KOPT-K1 (cell line): Measurements from ENCODE around the gene RTN1.

Source experiments
- H3K27ac ChIP-seq: fragments of 200-600 bp; sonication (generic); 2 replicates; pipeline ENCODE4 v1.5.1; 2016; ENCODE audit warnings: antibody characterized with exemption, mild to moderate bottlenecking, low read depth, low read length; ENCODE audit not compliant: poor library complexity, severe bottlenecking
- H3K36me3 ChIP-seq: fragments of 200-600 bp; sonication (generic); 2 replicates; pipeline ENCODE4 v1.5.1; 2017; ENCODE audit warnings: antibody characterized with exemption, mild to moderate bottlenecking, low read length, moderate library complexity; ENCODE audit not compliant: insufficient read depth
- H3K9me3 ChIP-seq: fragments of 200-600 bp; sonication (generic); 2 replicates; pipeline ENCODE4 v1.5.1; 2017; ENCODE audit warnings: antibody characterized with exemption, low read length, mild to moderate bottlenecking; ENCODE audit not compliant: insufficient read depth, poor library complexity, severe bottlenecking

Gene RTN1

GRCh38 chr14:59871166-59871495 lies 555 bp upstream of the RTN1 start:
- Histone ChIP-seq H3K36me3 (no peaks in the 10 kb centered on the region), H3K27ac (no peak overlapping the region), H3K9me3 (no peaks in the 10 kb centered on the region)

DNA sequence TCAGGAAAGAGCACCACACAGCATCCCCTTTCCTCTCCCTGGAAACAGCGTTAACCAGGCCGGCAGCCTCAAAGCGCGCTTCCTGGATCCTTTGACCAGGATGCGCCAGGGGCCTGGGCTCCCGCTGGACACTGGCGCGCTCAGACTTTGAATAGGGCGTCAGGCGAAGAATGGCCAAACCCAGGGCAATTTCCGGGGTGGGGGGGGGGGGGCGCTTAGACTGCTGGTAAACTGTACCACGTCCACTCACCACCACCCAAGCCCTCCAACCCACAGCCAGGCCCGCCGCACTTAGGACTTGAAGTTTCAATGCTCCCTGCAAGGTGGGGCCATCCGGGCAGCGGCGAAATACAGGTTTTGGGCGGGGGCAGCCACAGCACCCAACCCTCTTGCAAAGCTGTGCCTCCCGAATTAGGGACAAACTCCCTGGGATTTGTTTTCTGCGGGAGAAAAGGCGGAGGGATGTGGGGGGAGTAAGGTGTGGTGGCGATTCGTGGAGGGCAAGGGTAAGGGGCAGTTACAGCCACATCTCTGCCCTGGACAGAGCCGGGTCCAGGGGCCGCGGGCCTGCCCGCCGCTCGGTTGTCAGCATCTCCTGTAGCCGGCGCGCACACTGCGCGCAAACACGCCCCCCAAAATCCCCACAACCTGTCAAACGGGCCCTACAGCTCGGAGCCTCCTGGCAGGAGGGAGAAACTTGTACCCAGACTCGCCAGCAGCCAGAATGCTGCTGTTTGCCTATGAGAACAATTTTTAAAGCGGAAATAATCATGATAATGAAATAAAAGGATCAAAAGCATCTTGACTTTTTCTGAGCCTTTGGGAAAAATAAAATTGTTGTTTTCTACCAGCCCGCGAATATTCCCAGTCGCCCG lies 958 bp downstream of the RTN1 start:
- Histone ChIP-seq H3K27ac (no peak overlapping the region), H3K36me3 (no peaks in the 10 kb centered on the region), H3K9me3 (no peaks in the 10 kb centered on the region)

DNA sequence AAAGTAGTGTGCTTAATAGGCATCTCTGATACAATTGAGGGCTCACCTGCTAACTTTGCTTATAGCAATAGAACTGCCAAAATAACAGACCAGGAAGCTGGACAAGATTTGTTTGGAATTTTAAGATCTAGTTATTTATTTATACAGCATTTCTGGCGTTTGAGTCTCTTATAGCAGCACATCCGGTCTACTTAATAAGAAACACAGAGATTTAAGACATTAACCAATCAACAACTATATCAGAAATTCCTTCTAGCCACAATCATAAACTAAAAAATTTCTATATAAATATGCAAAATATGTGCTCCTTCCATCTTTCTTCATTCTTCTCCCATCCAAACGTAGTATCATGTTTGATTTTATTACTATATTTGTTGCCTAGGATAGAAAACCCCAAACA lies 2.6 kb downstream of the RTN1 start:
- Histone ChIP-seq H3K27ac (no peak overlapping the region), H3K9me3 (no peaks in the 10 kb centered on the region), H3K36me3 (no peaks in the 10 kb centered on the region)

DNA sequence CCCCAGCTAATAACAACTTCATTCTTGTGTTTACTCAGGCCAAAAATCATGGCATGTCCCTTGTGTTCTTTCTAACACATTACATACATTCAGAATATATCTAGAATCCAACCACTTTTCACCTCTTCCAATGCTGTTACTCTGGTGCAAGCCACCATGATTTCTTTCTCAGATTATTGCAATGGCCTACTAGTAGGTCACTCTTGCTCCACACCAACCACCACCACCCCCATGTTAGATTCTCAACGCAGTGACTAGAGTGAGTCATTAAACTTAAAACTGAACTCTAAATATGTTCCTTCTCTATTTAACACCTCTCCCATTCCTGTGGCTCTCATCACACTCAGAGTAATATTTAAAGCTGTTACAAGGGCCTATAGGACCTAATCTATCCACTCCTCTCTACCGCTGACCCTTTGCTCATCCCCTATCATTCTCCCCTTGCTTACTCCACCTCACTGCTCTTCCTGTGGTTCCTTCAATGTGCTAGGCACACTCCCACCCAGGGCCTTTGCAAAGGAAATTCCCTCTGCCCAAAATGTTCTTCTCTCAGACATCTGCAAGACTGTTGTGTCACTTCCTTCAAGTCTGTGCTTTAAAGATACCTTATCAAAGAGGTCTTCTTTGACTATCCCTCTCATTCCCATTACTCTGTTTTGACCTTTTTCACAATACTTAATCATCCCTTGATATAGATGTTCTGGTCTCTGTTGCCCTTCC lies 6.6 kb downstream of the RTN1 start:
- Histone ChIP-seq H3K27ac (no peak overlapping the region), H3K9me3 (peaks cover 25% of the 10 kb centered on the region), H3K36me3 (no peaks in the 10 kb centered on the region)

- H3K9me3 ChIP-seq, result peaks cover 25% of the 10 kb centered on the region
- H3K36me3 ChIP-seq, result no peaks in the 10 kb centered on the region
- no peak overlapping the region for H3K27ac ChIP-seq
These were observed 13.2 kb downstream of the RTN1 start for GRCh38 chr14:59857328-59857727.

GRCh38 chr14:59852350-59852749 lies 18.2 kb downstream of the RTN1 start:
- Histone ChIP-seq H3K27ac (no peak overlapping the region), H3K36me3 (no peaks in the 10 kb centered on the region), H3K9me3 (no peaks in the 10 kb centered on the region)

GRCh38 chr14:59850458-59850857 lies 20.1 kb downstream of the RTN1 start:
- Histone ChIP-seq H3K36me3 (no peaks in the 10 kb centered on the region), H3K9me3 (no peaks in the 10 kb centered on the region), H3K27ac (no peak overlapping the region)

DNA sequence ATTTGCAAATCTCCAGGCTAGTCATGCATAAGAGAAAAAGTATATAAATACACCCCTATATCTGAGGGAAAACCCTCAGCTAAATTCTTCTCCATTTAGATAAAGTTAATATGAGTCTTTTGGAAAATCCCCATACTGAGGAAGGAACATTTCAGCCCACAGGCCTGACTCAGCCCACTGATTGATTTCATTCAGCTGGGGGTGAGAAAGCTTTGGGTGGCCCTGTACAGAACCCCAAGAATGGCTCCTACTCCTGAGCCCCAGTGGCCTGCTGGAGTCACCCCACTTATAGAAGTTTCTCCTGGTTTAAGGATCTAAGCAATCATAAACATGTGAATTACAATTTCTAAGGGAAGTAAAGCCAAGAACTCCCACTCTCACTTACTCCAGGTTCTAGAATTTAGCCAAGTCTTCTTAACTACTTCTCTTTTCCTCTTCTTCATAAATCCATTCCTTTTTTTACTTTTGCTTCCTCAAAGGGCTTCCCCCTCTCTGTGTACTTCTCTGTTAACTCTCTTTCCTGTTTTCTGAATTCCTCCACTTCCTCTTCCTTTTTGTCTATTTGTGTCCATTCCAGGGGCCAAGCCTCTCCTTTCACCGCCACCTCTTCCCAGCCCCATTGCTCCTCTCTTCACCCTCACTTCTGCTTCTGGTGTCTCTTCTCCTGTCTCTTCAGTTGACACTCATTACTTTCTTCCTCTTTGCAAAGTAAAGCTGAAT lies 21.0 kb downstream of the RTN1 start:
- H3K36me3 ChIP-seq, result no peaks in the 10 kb centered on the region
- no peak overlapping the region for H3K27ac ChIP-seq
- no peaks in the 10 kb centered on the region for H3K9me3 ChIP-seq

DNA sequence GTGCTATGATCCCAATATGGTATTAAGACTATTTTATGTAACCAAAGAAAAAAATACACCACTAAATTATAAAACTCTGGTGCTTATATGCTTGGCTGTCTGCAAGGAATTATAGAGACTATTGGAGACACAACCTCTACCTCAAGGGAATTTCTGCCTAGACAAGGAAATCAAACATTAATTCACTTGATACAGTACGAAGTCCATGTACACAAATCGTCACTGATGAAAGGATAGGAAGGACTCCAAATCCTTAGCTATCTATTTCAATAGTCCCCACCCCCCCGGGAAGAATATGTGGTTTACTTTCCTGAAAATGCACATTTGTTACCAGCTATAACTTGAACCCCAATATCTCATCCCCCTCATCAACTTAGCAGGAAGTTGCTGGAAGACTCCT lies 21.9 kb downstream of the RTN1 start:
- H3K9me3 ChIP-seq, result no peaks in the 10 kb centered on the region
- H3K27ac ChIP-seq, result no peak overlapping the region
- no peaks in the 10 kb centered on the region for H3K36me3 ChIP-seq

GRCh38 chr14:59847711-59848110 lies 22.9 kb downstream of the RTN1 start:
- no peaks in the 10 kb centered on the region for H3K36me3 ChIP-seq
- H3K27ac ChIP-seq, result no peak overlapping the region
- H3K9me3 ChIP-seq, result no peaks in the 10 kb centered on the region

DNA sequence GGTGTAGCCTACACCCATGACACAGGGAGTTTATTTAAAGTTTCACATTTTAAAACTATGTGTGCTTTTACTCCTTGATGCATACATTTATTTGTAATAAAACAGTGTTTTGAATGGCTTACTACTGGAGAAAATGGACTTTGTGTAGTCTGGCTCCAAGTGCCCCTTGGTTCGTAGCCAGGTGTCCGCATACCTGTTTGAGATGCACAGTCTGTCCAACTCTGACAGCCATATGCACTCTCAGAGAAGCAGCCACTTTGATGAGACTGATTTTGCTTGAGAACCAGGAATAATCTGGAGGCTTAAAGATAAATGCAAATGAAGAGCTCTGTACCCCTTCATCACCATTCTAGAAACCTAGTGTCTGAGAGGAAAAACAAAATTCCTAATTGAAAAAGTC lies 24.0 kb downstream of the RTN1 start:
- Histone ChIP-seq H3K9me3 (no peaks in the 10 kb centered on the region), H3K36me3 (no peaks in the 10 kb centered on the region), H3K27ac (no peak overlapping the region)

- Histone ChIP-seq H3K27ac (no peak overlapping the region), H3K9me3 (no peaks in the 10 kb centered on the region), H3K36me3 (no peaks in the 10 kb centered on the region)
These were observed 25.3 kb downstream of the RTN1 start for GRCh38 chr14:59845245-59845644.

- H3K36me3 ChIP-seq, result no peaks in the 10 kb centered on the region
- H3K9me3 ChIP-seq, result no peaks in the 10 kb centered on the region
- H3K27ac ChIP-seq, result no peak overlapping the region
These were observed 26.3 kb downstream of the RTN1 start for GRCh38 chr14:59844186-59844812.

- Histone ChIP-seq H3K36me3 (no peaks in the 10 kb centered on the region), H3K27ac (no peak overlapping the region), H3K9me3 (no peaks in the 10 kb centered on the region)
These were observed 34.5 kb downstream of the RTN1 start for GRCh38 chr14:59836116-59836515.

DNA sequence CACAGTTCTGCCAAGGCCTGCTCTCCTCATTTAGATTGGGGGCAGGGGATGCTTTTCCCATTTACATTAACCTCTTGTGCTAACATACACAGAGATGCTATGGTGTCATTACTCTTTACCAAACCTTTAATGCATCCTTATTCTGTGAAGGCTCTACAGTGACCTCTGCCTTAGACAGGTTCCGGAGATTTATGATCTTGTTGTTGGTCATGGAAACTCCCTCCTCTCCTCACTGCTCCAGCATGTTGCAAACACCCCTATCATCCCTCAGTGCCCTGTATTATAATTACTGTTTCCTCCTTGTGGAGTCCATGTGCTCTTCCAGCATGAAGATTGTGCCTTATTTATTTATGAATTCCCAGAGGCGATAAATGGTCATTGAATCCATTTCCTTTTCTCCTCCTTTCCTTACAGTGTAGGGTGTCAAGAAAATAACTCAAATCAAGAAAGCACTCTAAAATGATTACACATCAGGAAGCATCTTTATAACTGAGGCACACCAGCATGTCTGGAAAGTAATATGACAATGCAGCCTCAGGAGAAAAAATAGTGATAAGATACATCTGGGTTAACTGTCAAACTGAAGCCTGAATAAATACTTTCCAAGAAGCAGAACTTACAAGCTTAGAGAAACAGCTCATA lies 37.8 kb downstream of the RTN1 start:
- no peaks in the 10 kb centered on the region for H3K36me3 ChIP-seq
- no peaks in the 10 kb centered on the region for H3K9me3 ChIP-seq
- H3K27ac ChIP-seq, result no peak overlapping the region
